Mucosa of stomach (tissue), 1 donor: ENCODE results near the gene ENG.
A peak's percentile ranks its signal among the peaks of the same experiment; 100 is the strongest.

ENCODE experiments used
- H3K27me3 ChIP-seq: one replicate; pipeline ENCODE4 v1.7.0; 2013; ENCODE audit warnings: mild to moderate bottlenecking, low read length; ENCODE audit not compliant: control insufficient read depth, insufficient read depth
- H3K36me3 ChIP-seq: one replicate; pipeline ENCODE4 v1.7.0; 2013; ENCODE audit warnings: low read length; ENCODE audit not compliant: control insufficient read depth, insufficient read depth
- H3K4me1 ChIP-seq: one replicate; pipeline ENCODE4 v1.7.0; 2013; ENCODE audit warnings: mild to moderate bottlenecking, low read length; ENCODE audit not compliant: control insufficient read depth, insufficient read depth
- H3K4me3 ChIP-seq: one replicate; pipeline ENCODE4 v1.7.0; 2013; ENCODE audit warnings: low read length
- H3K9ac ChIP-seq: one replicate; pipeline ENCODE4 v1.7.0; 2013; ENCODE audit warnings: mild to moderate bottlenecking, low read length, moderate library complexity
- H3K9me3 ChIP-seq: one replicate; pipeline ENCODE4 v1.7.0; 2013; ENCODE audit warnings: mild to moderate bottlenecking, low read length, moderate library complexity; ENCODE audit not compliant: control insufficient read depth
- donor health status: Pancreatic carcinoma.

The ENG gene

DNA sequence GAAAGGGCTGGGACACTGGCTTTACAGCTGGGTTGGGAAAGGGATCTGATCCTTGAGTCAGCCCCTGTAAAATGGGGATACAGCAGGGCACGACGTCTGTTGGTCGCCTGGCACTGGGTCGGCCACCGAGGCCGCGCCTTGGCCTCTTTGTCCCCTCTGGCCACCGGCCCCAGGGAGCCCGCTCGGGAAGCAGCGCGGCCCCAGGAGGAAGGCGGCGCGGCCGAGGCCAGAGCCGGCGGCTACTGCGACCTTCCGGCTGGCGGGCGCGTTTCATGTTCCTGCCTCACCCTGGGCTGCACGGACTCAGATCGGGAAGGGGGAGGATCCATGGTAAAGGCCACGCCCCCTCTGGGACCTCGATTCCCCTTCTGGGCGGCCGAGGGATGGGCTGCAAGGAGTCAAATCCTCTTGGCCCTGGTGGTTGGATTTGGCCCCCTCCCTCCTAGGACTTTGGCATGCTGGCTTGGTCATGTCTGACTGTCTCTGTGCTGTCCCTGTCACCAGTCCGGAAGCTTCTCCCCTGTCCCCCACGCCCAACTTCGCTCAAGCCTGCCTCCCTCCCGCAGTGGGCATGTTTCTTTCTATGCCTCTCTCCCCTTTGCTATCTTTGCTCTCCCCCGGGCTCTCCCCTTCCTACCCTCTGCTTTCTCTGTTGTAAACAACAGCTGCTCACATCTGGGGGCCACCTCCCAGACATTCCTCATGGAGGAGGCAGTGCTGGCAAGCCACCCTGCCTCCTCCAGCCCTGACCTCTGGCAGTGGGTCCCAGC lies 26.0 kb downstream of the ENG start:
- Histone ChIP-seq H3K4me3 (no peak overlapping the region), H3K27me3 (peaks cover 16% of the 10 kb centered on the region), H3K4me1 (peaks cover 11% of the 10 kb centered on the region), H3K9me3 (no peaks in the 10 kb centered on the region), H3K9ac (peak overlapping the region; percentile 45), H3K36me3 (no peaks in the 10 kb centered on the region)

DNA sequence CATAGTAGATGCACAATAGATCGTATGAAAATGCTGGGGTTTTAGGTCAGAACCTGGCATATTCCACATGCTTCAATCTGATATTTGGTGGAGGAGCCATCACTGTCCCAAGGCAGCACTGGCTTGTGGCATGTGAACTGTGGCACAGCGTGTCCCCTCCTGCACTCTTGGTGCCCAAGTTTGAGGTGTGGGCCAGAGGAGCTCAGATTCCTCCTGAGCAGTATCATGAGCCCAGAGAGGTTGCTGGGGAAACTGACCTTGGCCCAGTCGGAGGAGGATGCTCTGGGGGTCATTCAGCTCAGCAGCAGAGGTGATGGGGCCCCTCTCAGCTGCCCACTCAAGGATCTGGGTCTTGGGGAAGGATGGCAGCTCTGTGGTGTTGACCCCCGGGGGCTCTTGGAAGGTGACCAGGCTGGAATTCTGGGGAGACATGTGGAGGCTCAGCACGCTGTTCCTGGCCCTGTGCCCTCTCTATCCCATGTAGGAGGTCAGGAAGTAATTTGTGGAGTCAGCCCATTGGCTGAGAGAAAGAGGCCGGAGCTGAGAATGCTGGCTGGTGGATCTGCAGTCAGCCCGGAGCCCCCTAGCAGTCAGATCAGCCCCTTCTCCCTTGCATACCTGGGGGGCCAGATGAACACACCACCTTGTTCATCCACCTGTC lies 28.1 kb downstream of the ENG start:
- Histone ChIP-seq H3K36me3 (no peaks in the 10 kb centered on the region), H3K9me3 (no peaks in the 10 kb centered on the region), H3K27me3 (peaks cover 16% of the 10 kb centered on the region), H3K4me1 (peaks cover 11% of the 10 kb centered on the region), H3K4me3 (no peak overlapping the region), H3K9ac (no peak overlapping the region)

- Histone ChIP-seq H3K4me3 (no peak overlapping the region), H3K36me3 (no peaks in the 10 kb centered on the region), H3K4me1 (peaks cover 11% of the 10 kb centered on the region), H3K9ac (no peak overlapping the region), H3K27me3 (peaks cover 16% of the 10 kb centered on the region), H3K9me3 (no peaks in the 10 kb centered on the region)
These were observed 29.0 kb downstream of the ENG start for GRCh38 chr9:127825319-127826051.

DNA sequence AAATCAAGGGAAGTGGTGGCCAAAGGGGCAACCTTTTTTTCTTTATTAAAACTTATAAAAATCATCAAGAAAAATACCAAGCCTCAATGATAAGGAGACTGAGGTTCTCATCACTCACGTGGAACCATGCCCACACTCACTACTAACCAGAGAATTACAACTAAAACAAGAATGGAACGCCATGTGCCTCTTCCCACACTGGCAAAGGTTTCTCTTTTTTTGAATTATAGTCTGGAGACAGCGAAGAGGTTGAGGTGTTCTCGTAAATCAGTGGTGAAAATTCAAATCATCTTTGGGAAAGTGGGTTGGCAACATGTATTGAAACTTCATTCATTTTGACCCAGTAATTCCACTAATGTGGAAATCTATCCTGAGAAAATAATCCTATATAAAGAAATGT lies 32.4 kb downstream of the ENG start:
- no peak overlapping the region for H3K9ac ChIP-seq
- no peak overlapping the region for H3K4me3 ChIP-seq
- peaks cover 11% of the 10 kb centered on the region for H3K27me3 ChIP-seq
- no peaks in the 10 kb centered on the region for H3K36me3 ChIP-seq
- H3K9me3 ChIP-seq = no peaks in the 10 kb centered on the region
- no peaks in the 10 kb centered on the region for H3K4me1 ChIP-seq

GRCh38 chr9:127818574-127818973 lies 35.9 kb downstream of the ENG start:
- Histone ChIP-seq H3K27me3 (no peaks in the 10 kb centered on the region), H3K36me3 (peaks cover 5% of the 10 kb centered on the region), H3K9ac (no peak overlapping the region), H3K4me3 (no peak overlapping the region), H3K9me3 (no peaks in the 10 kb centered on the region), H3K4me1 (no peaks in the 10 kb centered on the region)

- no peak overlapping the region for H3K4me3 ChIP-seq
- no peaks in the 10 kb centered on the region for H3K4me1 ChIP-seq
- H3K9ac ChIP-seq = no peak overlapping the region
- H3K36me3 ChIP-seq = peaks cover 5% of the 10 kb centered on the region
- no peaks in the 10 kb centered on the region for H3K9me3 ChIP-seq
- H3K27me3 ChIP-seq = no peaks in the 10 kb centered on the region
These were observed 36.5 kb downstream of the ENG start for GRCh38 chr9:127817881-127818434.

DNA sequence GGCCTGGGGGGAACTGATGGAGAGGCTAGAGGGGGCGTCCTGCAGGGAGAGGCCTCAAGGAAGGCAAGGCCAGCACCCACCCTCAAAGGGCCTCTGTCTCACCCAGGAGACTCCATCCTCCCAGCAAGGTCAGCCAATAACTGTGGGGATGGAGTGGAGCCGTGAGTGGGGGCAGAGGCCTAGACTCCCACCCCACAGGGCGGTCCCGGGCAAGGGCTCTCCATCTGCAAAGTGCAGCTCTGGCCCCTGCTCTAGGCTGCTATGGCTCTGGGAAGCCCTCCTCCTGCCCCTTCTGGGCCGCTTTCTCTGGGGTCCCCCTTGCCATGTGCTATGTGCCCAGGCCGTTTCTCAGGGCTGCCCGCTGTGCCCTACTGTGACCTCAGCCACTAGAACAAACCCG lies 37.7 kb downstream of the ENG start:
- Histone ChIP-seq H3K27me3 (no peaks in the 10 kb centered on the region), H3K36me3 (peaks cover 5% of the 10 kb centered on the region), H3K9ac (no peak overlapping the region), H3K4me1 (no peaks in the 10 kb centered on the region), H3K4me3 (no peak overlapping the region), H3K9me3 (no peaks in the 10 kb centered on the region)

- Histone ChIP-seq H3K4me3 (no peak overlapping the region), H3K27me3 (no peaks in the 10 kb centered on the region), H3K36me3 (peaks cover 5% of the 10 kb centered on the region), H3K4me1 (no peaks in the 10 kb centered on the region), H3K9ac (no peak overlapping the region), H3K9me3 (no peaks in the 10 kb centered on the region)
These were observed 38.1 kb downstream of the ENG start for GRCh38 chr9:127816362-127816725.

- H3K27me3 ChIP-seq = no peaks in the 10 kb centered on the region
- no peak overlapping the region for H3K4me3 ChIP-seq
- H3K4me1 ChIP-seq = no peaks in the 10 kb centered on the region
- H3K9ac ChIP-seq = no peak overlapping the region
- no peaks in the 10 kb centered on the region for H3K9me3 ChIP-seq
- H3K36me3 ChIP-seq = peaks cover 5% of the 10 kb centered on the region
These were observed 38.7 kb downstream of the ENG start for GRCh38 chr9:127815512-127816361.

DNA sequence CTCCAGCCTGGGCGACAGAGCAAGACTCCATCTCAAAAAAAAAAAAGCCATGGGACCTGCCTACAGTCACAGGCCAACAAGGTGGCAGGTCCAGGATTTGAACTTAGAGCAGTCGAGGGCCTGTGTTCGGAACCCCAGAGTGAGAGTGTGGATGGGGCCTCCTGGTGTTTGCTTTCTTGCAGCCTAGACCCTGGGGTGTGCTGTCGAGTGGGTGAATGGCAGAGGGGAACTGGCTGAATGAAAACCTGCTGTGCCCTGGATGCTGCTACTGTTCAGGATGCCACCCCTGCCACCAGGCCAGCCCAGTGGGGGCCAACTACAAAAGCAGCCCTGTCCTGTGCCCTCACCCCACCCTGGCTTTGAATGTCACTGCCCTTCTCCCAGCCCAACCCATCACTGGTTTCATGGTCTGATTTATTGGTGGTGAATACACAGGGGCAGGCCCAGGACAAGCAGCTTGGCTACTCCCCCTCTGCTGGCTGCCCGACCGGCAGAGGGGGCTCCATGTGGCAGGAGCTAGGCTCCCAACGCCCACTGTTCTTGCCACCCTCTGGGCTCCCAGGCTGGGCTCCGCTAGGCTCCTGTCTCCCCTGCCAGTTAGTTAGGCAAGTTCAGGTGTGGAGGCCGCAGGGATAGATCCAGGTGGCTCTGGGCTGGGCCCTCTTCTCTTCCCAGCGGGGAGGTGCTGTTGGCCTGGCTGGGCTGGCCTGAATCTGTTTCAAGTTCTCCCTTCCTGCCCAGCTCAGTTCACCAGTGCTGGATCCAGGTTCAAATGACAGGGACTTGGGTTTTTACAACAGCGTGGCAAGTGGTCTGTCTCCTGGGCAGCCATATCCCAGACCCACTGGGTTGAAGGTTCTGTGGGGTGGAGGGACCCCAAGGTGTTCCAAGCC lies 39.6 kb downstream of the ENG start:
- no peak overlapping the region for H3K9ac ChIP-seq
- H3K9me3 ChIP-seq = no peaks in the 10 kb centered on the region
- H3K4me1 ChIP-seq = peaks cover 3% of the 10 kb centered on the region
- H3K27me3 ChIP-seq = no peaks in the 10 kb centered on the region
- H3K4me3 ChIP-seq = no peak overlapping the region
- peaks cover 5% of the 10 kb centered on the region for H3K36me3 ChIP-seq
